Esophagus squamous epithelium (tissue), 5 donors: Measurements from ENCODE around the gene SH3RF1. TPM values are rescaled to one million over a fixed set of nuclear protein-coding genes. Genes with fewer than 3 reads are reported as not detected.

ENCODE experiments used
- DNase-seq: peaks from one replicate; lab custom pipeline; 2025; lab: John Stamatoyannopoulos, UW
- H3K27ac ChIP-seq, 4 donors: fragments of 200-600 bp; sonication (generic); one replicate each; pipeline ENCODE4 v1.5.1; 2016 to 2019; ENCODE audit warnings: mild to moderate bottlenecking in 1 of 4
- H3K27me3 ChIP-seq, 4 donors: fragments of 200-600 bp; sonication (generic); 1 replicate in 3 of 4; 2 replicates in 1 of 4; pipeline versions ENCODE4 v1.5.1 to v1.6.0; 2017 to 2021; ENCODE audit warnings: antibody characterized with exemption in 1 of 4
- H3K36me3 ChIP-seq, 3 donors: fragments of 200-600 bp; sonication (generic); one replicate each; pipeline ENCODE4 v1.5.1; 2016 to 2019
- H3K4me1 ChIP-seq, 3 donors: fragments of 200-600 bp; sonication (generic); one replicate each; pipeline ENCODE4 v1.5.1; 2017 to 2019
- H3K4me3 ChIP-seq, 4 donors: fragments of 200-600 bp; sonication (generic); 1 replicate in 3 of 4; 2 replicates in 1 of 4; pipeline ENCODE4 v1.5.1; 2016 to 2019; ENCODE audit warnings: mild to moderate bottlenecking in 2 of 4, moderate library complexity in 1 of 4
- H3K9me3 ChIP-seq, 3 donors: fragments of 200-600 bp; sonication (generic); one replicate each; pipeline ENCODE4 v1.5.1; 2016 to 2019
- POLR2A ChIP-seq, 4 donors: fragments of 450-650 bp; IDR thresholded peaks; one replicate each; pipeline ENCODE4 v1.6.1; 2017; ENCODE audit warnings: antibody characterized with exemption in 4 of 4, mild to moderate bottlenecking in 4 of 4, moderate library complexity in 3 of 4
- WGBS, 2 donors: methylation state at CpG; one replicate each; pipeline ENCODE4 v1.1.5; 2018; 5-methylcytosine and 5-hydroxymethylcytosine counted together
- intact Hi-C: fragments of 100-400 bp; cut with DNase I; formaldehyde crosslinking; loops from one replicate; pipeline ENCODE4 v1.15.0; 2022
- total RNA-seq, 4 donors: library from RNA; depleted of rRNA; stranded (reverse); fragments of >200 nt; gene quantifications; one replicate each; pipeline ENCODE4 v1.1.0, GENCODE V29; 2016
- TF ChIP-seq, protein P1 (sequence below), 6 experiments: fragments of 450-650 bp in 4 of 6; fragments of 200-600 bp in 2 of 6; sonication (generic) in 2 of 6; IDR thresholded peaks; one replicate each; pipeline ENCODE4 v1.5.1; 2016 to 2019; ENCODE audit warnings: antibody characterized with exemption in 6 of 6, mild to moderate bottlenecking in 4 of 6, moderate library complexity in 4 of 6
- donor health status: DM: yes; HTN: yes; CAD: no.

Gene SH3RF1
- total RNA-seq, 4 donors from 2014 or later, result 3.9 to 9.3 (median 5.7) TPM

DNA sequence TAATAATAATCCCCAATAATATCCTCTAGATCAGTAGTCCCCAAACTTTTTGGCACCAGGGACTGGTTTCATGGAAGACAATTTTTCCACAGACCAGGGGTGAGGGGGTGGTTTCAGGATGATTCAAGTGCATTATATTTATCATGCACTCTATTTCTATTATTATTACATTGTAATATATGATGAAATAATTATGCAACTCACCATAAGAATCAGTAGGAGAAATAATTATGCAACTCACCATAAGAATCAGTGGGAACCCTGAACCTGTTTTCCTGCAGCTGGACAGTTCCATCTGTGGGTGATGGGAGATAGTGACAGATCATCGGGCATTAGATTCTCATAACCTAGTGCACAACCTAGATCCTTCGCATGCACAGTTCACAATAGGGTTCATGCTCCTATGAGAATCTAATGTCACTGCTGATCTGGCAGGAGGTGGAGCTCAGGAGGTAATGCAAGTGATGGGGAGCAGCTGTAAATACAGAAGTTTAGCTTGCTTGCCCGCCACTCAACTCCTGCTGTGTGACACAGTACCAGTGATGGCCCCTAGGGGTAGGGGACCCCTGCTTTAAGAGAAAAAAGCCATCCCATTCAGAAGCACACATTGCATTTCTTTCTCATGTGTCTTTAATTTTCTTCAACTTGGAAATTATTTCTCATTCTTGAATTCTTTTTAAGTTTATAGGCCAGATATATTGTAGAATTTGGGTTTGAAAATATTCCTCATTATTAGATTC is 16.0 kb upstream of the SH3RF1 start:
- Histone ChIP-seq H3K36me3 (no peaks in the 10 kb centered on the region), H3K27ac (no peak overlapping the region), H3K4me3 (no peak overlapping the region), H3K4me1 (peaks cover 0 to 24% (median 0%) of the 10 kb centered on the region in 3 donors), H3K9me3 (no peaks in the 10 kb centered on the region), H3K27me3 (no peaks in the 10 kb centered on the region)
- 81 to 92% methylated on average over 3 of the region's 3 CpGs for WGBS, 2 donors
- intact Hi-C loops, result no loop called here
- no peak for TF ChIP-seq POLR2A (IDR thresholded peaks at IDR 0.05)
- TF ChIP-seq, protein P1, sequence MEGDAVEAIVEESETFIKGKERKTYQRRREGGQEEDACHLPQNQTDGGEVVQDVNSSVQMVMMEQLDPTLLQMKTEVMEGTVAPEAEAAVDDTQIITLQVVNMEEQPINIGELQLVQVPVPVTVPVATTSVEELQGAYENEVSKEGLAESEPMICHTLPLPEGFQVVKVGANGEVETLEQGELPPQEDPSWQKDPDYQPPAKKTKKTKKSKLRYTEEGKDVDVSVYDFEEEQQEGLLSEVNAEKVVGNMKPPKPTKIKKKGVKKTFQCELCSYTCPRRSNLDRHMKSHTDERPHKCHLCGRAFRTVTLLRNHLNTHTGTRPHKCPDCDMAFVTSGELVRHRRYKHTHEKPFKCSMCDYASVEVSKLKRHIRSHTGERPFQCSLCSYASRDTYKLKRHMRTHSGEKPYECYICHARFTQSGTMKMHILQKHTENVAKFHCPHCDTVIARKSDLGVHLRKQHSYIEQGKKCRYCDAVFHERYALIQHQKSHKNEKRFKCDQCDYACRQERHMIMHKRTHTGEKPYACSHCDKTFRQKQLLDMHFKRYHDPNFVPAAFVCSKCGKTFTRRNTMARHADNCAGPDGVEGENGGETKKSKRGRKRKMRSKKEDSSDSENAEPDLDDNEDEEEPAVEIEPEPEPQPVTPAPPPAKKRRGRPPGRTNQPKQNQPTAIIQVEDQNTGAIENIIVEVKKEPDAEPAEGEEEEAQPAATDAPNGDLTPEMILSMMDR (IDR thresholded peaks at IDR 0.05), result peak in 1 of 6 experiments; percentile 15
- DNase-seq, result no peak

GRCh38 chr4:169283114-169283509 is 12.4 kb upstream of the SH3RF1 start:
- Histone ChIP-seq H3K27me3 (no peaks in the 10 kb centered on the region), H3K36me3 (no peaks in the 10 kb centered on the region), H3K4me1 (peaks cover 0 to 18% (median 0%) of the 10 kb centered on the region in 3 donors), H3K4me3 (no peak overlapping the region), H3K9me3 (no peaks in the 10 kb centered on the region), H3K27ac (no peak overlapping the region)
- TF ChIP-seq, protein P1 (IDR thresholded peaks at IDR 0.05), result no peak
- no peak for TF ChIP-seq POLR2A (IDR thresholded peaks at IDR 0.05)
- DNase-seq, result no peak
- intact Hi-C loops, result no loop called here
- 32 to 45% methylated on average over 4 of the region's 4 CpGs for WGBS, 2 donors

DNA sequence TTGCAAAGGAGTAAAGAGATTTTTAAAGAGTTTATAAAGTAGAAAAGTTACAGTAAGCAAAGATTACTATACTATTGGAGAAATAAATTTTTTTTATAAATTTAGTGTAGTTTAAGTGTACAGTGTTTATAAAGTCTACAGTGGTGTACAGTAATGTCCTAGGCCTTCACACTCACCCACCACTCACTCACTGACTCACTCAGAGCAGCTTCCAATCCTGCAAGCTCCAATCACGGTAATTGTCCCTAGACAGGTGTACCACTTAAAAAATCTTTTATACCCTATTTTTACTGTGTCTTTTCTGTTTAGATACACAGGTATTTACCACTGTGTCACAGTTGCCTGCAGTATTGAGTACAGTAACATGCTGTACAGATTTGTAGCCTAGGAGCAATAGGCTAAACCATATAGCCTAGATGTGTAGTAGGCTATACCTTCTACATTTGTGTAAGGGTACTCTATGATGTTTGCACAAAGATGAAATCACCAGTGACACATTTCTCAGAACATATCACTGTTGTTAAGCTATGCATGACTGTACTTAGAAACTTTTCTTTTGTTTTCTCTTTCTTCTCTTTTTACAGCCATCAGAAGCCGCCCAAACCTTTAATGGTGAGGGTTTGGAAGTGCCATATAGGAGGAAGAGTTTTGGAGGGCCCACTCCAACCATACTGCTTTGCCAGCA is 11.8 kb upstream of the SH3RF1 start:
- Histone ChIP-seq H3K36me3 (no peaks in the 10 kb centered on the region), H3K27me3 (no peaks in the 10 kb centered on the region), H3K9me3 (no peaks in the 10 kb centered on the region), H3K4me1 (peaks cover 0 to 13% (median 0%) of the 10 kb centered on the region in 3 donors), H3K27ac (no peak overlapping the region), H3K4me3 (no peak overlapping the region)
- 68 to 77% methylated on average over 2 of the region's 2 CpGs for WGBS, 2 donors
- no peak for DNase-seq
- intact Hi-C loops, result no loop called here
- no peak for TF ChIP-seq POLR2A (IDR thresholded peaks at IDR 0.05)
- TF ChIP-seq, protein P1 (IDR thresholded peaks at IDR 0.05), result no peak

DNA sequence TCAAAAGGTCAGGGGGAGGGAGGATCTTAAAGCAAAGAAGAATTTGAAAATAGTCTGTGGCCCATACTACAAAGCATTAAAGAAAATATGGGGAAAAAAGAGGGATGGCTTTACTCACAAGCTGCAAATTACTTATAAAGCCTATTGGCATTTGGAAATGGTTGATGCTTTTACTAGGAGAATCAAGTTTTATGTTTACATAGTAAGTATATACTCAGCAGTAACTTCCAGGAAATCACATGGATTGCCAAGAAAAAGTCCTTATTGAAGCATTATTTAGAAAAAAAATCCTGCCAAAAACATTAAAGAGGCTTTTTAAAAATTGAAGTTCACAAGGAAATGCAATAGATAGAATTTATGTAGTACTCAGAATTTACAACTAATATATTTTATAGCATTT is 8.4 kb upstream of the SH3RF1 start:
- intact Hi-C loops, result no loop called here
- DNase-seq, result no peak

More for the DNA sequence above, 8.4 kb upstream of the SH3RF1 start:
- Histone ChIP-seq H3K9me3 (no peaks in the 10 kb centered on the region), H3K27me3 (no peaks in the 10 kb centered on the region), H3K27ac (no peak overlapping the region), H3K4me1 (peaks cover 0 to 9% (median 0%) of the 10 kb centered on the region in 3 donors), H3K36me3 (no peaks in the 10 kb centered on the region), H3K4me3 (no peak overlapping the region)
- TF ChIP-seq, protein P1 (IDR thresholded peaks at IDR 0.05), result no peak
- TF ChIP-seq POLR2A (IDR thresholded peaks at IDR 0.05), result no peak
